IPS-15b (cell line): ENCODE measurements around the gene NAIF1.
"Not testable (repeated sequence)": the region's sequence is repeated elsewhere in the genome, so short reads cannot be mapped to it uniquely, and the experiment has no call there.

ENCODE experiments used
- H3K27me3 ChIP-seq: one replicate; pipeline ENCODE4 v1.6.1; 2013; ENCODE audit warnings: low read length; ENCODE audit not compliant: control insufficient read depth, insufficient read depth
- H3K36me3 ChIP-seq: one replicate; pipeline ENCODE4 v1.6.1; 2013; ENCODE audit warnings: low read length; ENCODE audit not compliant: control insufficient read depth, insufficient read depth
- H3K4me1 ChIP-seq: one replicate; pipeline ENCODE4 v1.6.1; 2013; ENCODE audit warnings: mild to moderate bottlenecking, low read length; ENCODE audit not compliant: control insufficient read depth, insufficient read depth
- H3K4me3 ChIP-seq: one replicate; pipeline ENCODE4 v1.5.1; 2013; ENCODE audit warnings: low read depth, low read length
- H3K9ac ChIP-seq: one replicate; pipeline ENCODE4 v1.6.1; 2013; ENCODE audit warnings: low read depth, mild to moderate bottlenecking, low read length
- H3K9me3 ChIP-seq: one replicate; pipeline ENCODE4 v1.6.1; 2013; ENCODE audit warnings: mild to moderate bottlenecking, low read length; ENCODE audit not compliant: control insufficient read depth, insufficient read depth

NAIF1 gene, protein sequence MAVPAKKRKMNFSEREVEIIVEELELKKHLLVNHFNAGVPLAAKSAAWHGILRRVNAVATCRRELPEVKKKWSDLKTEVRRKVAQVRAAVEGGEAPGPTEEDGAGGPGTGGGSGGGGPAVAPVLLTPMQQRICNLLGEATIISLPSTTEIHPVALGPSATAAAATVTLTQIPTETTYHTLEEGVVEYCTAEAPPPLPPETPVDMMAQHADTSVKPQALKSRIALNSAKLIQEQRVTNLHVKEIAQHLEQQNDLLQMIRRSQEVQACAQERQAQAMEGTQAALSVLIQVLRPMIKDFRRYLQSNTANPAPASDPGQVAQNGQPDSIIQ

GRCh38 chr9:128066713-128067644 lies at the start of gene NAIF1:
Gene NAIF1 (minus strand): TSS chr9:128067320. CDS start chr9:128067101, 219 bp downstream.
- Histone ChIP-seq H3K9me3 (no peaks in the 10 kb centered on the region), H3K4me1 (peaks cover 1% of the 10 kb centered on the region), H3K4me3 (peak within 1 kb of the TSS; percentile 98), H3K27me3 (no peaks in the 10 kb centered on the region), H3K36me3 (no peaks in the 10 kb centered on the region), H3K9ac (peak within 1 kb of the TSS; percentile 98)

GRCh38 chr9:128116104-128117083 lies 49.3 kb upstream of the NAIF1 start:
- no peaks in the 10 kb centered on the region for H3K27me3 ChIP-seq
- H3K36me3 ChIP-seq: peaks cover 18% of the 10 kb centered on the region
- H3K9me3 ChIP-seq: no peaks in the 10 kb centered on the region
- H3K9ac ChIP-seq: no peak overlapping the region
- no peak overlapping the region for H3K4me3 ChIP-seq
- H3K4me1 ChIP-seq: peaks cover 2% of the 10 kb centered on the region

DNA sequence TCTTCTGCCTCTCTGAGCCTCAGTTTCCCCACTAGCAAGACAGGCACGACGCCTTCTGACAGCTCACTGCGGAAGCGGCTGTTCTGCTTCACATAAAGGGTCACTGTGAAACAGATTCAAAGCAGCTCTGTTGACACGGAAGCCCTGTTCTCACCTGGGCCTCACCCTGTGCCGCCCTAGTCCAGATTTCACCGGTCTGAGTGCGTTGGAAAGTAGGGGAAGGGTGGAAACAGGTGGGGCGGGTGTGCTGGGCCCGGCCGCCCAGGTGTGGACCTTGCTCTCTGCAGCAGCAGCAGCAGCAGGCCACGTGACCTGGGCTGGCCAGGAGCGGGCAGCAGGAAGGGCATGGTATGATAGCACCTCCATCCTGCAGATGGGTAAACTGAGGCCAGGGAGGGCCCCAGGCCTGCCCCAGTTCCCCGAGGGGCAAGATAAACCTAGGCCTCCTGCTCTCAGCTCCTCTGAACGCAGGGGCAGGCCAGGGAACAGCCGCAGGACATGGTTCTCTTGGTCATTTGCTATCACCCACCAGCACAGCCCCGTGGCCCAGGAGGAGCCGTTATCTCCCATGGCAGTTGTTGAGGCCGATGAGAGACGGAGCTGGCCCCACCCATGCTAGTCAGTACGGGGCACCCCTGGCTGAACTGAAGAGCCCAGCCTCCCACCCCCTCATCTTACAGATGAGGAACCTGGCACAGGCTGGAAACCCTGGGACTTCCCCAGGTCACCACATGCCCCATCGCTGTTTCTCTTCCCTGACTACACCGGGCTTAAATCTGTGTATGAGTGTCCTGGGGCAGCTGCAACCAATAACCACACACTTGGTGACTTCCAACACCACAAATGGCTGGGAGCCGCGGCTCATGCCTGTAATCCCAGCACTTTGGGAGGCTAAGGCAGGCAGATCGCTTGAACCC lies 48.3 kb upstream of the NAIF1 start:
- Histone ChIP-seq H3K36me3 (peaks cover 10% of the 10 kb centered on the region), H3K9me3 (no peaks in the 10 kb centered on the region), H3K4me1 (peaks cover 2% of the 10 kb centered on the region), H3K4me3 (no peak overlapping the region), H3K27me3 (no peaks in the 10 kb centered on the region), H3K9ac (no peak overlapping the region)

DNA sequence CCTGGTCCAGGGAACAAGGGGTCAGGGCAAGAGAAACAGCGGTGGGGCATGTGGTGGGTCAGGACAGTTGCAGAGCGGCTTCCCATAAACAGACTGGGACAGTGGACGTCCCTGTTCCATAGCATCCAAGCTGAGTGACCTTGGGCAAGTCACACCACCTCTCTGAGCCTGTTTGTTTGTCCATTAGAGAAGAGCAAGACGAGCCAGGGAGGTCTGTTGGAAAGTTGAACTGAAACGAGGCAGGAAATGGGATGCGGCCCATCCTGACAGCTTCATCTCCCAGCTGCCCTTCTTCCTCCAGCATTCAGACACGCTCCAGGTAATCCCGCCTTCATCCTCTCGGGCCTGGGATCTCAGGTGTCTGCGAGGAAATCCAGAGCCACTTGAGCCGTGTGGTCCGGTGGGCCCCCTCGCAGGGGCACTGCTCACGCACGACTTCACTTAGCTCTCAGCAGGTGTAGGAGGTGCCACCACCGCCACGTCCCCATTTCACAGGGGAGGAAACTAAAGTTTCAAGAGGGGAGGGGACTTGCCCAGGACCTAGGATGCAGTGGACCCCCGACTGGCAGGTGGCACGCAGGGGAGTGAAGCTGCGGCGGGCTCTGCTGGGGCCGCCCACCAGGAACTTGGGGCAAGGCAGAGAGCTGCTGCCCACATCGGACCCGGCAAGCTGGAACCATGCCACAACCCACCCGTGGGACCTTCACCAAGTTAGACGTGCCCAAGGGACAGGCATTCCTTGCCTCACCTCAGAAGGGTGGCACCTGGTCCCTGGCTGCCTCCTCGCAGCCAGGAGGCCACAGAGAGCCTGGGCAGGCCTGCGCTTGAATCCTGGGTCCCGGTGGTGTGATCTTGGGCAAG lies 47.4 kb upstream of the NAIF1 start:
- H3K36me3 ChIP-seq: peaks cover 6% of the 10 kb centered on the region
- peaks cover 2% of the 10 kb centered on the region for H3K4me1 ChIP-seq
- H3K9me3 ChIP-seq: no peaks in the 10 kb centered on the region
- H3K4me3 ChIP-seq: no peak overlapping the region
- no peaks in the 10 kb centered on the region for H3K27me3 ChIP-seq
- no peak overlapping the region for H3K9ac ChIP-seq

DNA sequence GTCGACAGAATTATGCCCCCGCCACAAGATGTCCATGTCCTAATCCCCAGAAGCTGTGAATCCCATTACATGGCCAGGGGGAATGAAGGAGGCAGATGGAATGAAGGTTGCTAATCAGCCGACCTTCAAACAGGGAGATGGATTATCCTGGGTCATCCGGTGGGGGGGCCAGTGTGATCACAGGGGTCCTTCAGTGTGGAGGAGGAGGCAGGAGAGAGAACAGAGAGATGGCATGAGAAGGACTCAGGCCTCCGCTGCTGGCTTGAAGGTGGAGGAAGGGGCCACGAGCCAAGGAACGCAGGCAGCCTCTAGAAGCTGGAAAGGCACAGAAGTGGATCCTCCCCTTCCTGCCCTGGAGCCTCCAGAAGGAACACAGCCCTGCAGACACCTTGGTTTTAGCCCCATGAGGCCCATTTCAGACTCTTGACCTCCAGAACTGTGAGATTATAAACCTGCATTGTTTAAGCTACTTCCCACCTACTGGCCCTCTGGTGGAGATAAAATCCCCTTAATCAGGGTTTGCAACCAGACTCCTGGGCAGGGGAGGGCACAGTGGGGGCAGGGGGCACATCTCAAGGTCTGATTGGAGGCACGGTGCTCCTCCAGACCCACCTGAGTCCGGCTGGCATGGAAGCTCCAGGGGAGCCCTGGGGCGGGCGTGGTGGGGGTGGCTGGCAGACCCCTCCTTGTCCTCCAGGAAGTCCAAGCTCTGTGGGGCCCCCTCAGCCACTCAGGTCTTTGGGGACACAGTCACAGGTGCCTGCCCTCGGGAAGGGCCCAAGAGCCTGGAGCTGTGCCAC lies 46.6 kb upstream of the NAIF1 start:
- H3K27me3 ChIP-seq: no peaks in the 10 kb centered on the region
- peaks cover 6% of the 10 kb centered on the region for H3K36me3 ChIP-seq
- H3K9ac ChIP-seq: no peak overlapping the region
- peaks cover 2% of the 10 kb centered on the region for H3K4me1 ChIP-seq
- no peaks in the 10 kb centered on the region for H3K9me3 ChIP-seq
- H3K4me3 ChIP-seq: no peak overlapping the region

- H3K9me3 ChIP-seq, H3K9ac ChIP-seq, H3K4me3 ChIP-seq, H3K4me1 ChIP-seq, H3K27me3 ChIP-seq: not testable (repeated sequence)
- peaks cover 20% of the 10 kb centered on the region for H3K36me3 ChIP-seq
Measured at GRCh38 chr9:128111726-128112125, 44.6 kb upstream of the NAIF1 start.

DNA sequence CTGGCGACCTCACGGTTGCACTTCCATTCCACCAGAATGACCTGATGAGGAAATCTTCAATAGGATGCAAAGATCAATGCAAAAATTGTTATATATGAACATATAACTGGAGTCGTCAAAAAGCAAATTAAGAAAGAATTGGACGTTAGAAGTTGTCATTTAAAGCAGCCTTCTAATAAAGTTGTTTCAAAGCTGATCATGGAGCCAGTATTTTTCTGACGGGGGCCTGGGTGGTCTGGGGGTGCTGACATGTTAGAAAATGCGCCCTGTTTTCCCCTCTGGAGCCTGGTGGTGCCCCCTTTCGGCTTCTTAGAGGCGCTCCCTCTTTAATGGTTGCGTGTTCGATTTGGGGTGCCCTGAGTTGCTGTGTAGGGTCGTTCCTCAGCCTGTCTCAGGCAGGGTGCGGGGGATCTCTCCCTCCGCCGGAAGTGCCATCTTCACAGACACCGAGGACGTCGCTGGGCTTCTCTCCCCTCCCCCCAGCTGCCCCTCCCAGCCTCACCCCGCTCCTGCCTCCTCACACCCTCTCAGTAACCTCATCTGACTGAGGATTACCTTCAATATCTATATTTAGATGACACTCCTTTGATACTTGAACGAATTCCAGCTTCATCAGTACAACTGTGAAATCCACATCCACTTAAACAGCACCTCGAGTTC lies 42.1 kb upstream of the NAIF1 start:
- H3K9me3 ChIP-seq: no peaks in the 10 kb centered on the region
- no peak overlapping the region for H3K4me3 ChIP-seq
- peaks cover 33% of the 10 kb centered on the region for H3K36me3 ChIP-seq
- H3K4me1 ChIP-seq: no peaks in the 10 kb centered on the region
- H3K9ac ChIP-seq: no peak overlapping the region
- no peaks in the 10 kb centered on the region for H3K27me3 ChIP-seq

DNA sequence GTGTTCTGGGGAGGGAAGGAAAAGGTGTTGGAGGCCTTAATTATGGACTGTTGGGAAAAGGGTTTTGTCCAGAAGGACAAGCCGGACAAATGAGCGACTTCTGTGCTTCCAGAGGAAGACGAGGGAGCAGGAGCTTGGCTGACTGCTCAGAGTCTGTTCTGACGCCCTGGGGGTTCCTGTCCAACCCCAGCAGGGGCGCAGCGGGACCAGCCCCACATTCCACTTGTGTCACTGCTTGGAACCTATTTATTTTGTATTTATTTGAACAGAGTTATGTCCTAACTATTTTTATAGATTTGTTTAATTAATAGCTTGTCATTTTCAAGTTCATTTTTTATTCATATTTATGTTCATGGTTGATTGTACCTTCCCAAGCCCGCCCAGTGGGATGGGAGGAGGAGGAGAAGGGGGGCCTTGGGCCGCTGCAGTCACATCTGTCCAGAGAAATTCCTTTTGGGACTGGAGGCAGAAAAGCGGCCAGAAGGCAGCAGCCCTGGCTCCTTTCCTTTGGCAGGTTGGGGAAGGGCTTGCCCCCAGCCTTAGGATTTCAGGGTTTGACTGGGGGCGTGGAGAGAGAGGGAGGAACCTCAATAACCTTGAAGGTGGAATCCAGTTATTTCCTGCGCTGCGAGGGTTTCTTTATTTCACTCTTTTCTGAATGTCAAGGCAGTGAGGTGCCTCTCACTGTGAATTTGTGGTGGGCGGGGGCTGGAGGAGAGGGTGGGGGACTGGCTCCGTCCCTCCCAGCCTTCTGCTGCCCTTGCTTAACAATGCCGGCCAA lies 41.3 kb upstream of the NAIF1 start:
- no peaks in the 10 kb centered on the region for H3K9me3 ChIP-seq
- H3K4me1 ChIP-seq: no peaks in the 10 kb centered on the region
- no peak overlapping the region for H3K4me3 ChIP-seq
- H3K9ac ChIP-seq: no peak overlapping the region
- no peaks in the 10 kb centered on the region for H3K27me3 ChIP-seq
- peaks cover 38% of the 10 kb centered on the region for H3K36me3 ChIP-seq
